Measurements from ENCODE around the gene COPZ2.

- TF ChIP-seq, protein P1, sequence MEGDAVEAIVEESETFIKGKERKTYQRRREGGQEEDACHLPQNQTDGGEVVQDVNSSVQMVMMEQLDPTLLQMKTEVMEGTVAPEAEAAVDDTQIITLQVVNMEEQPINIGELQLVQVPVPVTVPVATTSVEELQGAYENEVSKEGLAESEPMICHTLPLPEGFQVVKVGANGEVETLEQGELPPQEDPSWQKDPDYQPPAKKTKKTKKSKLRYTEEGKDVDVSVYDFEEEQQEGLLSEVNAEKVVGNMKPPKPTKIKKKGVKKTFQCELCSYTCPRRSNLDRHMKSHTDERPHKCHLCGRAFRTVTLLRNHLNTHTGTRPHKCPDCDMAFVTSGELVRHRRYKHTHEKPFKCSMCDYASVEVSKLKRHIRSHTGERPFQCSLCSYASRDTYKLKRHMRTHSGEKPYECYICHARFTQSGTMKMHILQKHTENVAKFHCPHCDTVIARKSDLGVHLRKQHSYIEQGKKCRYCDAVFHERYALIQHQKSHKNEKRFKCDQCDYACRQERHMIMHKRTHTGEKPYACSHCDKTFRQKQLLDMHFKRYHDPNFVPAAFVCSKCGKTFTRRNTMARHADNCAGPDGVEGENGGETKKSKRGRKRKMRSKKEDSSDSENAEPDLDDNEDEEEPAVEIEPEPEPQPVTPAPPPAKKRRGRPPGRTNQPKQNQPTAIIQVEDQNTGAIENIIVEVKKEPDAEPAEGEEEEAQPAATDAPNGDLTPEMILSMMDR (conservative IDR thresholded peaks at IDR 0.05; ENCODE audit: low read depth, low read length): no peak
- no peak for TF ChIP-seq EZH2 (IDR thresholded peaks at IDR 0.05; ENCODE audit: borderline replicate concordance, low read depth, low read length, poor library complexity, severe bottlenecking)
Observed at GRCh38 chr17:48066656-48067055, 29.1 kb upstream of the COPZ2 start.
